Astrocyte of the spinal cord (primary cell): ENCODE results near the gene ELAVL1.
"Not testable (repeated sequence)": the region's sequence is repeated elsewhere in the genome, so short reads cannot be mapped to it uniquely, and the experiment has no call there.

Experiments
- DNase-seq: peaks from one replicate; pipeline ENCODE4 v3.0.0; 2011; ENCODE audit warnings: low read depth, low spot score
- H3K4me3 ChIP-seq: 2 replicates; pipeline ENCODE4 v1.5.1; 2011; ENCODE audit warnings: low read depth, mild to moderate bottlenecking, low read length, moderate library complexity
- CTCF ChIP-seq: IDR thresholded peaks from 2 replicates; pipeline ENCODE4 v1.5.1; 2012; ENCODE audit warnings: low read depth, mild to moderate bottlenecking, low read length, inconsistent platforms
- in situ Hi-C: cut with HindIII; loops from 2 replicates; pipeline ENCODE4 v1.10.0; 2017; ENCODE audit warnings: low sequenced_read_pairs

Gene ELAVL1

GRCh38 chr19:8044018-8044417 lies 38.6 kb upstream of the ELAVL1 start:
- DNase-seq: no peak
- no peak for TF ChIP-seq CTCF
- H3K4me3 ChIP-seq: no peak overlapping the region
- in situ Hi-C loops: no loop called here

GRCh38 chr19:8042900-8043299 lies 37.5 kb upstream of the ELAVL1 start:
- H3K4me3 ChIP-seq: no peak overlapping the region
- in situ Hi-C loops: no loop called here
- DNase-seq: no peak
- no peak for TF ChIP-seq CTCF

GRCh38 chr19:8041531-8041931 lies 36.1 kb upstream of the ELAVL1 start:
- in situ Hi-C loops: no loop called here

GRCh38 chr19:8039231-8039630 lies 33.8 kb upstream of the ELAVL1 start:
- DNase-seq: no peak
- in situ Hi-C loops: no loop called here
- no peak for TF ChIP-seq CTCF
- H3K4me3 ChIP-seq: no peak overlapping the region

More at GRCh38 chr19:8041531-8041931, 36.1 kb upstream of the ELAVL1 start:
- DNase-seq: no peak
- no peak for TF ChIP-seq CTCF
- H3K4me3 ChIP-seq: no peak overlapping the region

DNA sequence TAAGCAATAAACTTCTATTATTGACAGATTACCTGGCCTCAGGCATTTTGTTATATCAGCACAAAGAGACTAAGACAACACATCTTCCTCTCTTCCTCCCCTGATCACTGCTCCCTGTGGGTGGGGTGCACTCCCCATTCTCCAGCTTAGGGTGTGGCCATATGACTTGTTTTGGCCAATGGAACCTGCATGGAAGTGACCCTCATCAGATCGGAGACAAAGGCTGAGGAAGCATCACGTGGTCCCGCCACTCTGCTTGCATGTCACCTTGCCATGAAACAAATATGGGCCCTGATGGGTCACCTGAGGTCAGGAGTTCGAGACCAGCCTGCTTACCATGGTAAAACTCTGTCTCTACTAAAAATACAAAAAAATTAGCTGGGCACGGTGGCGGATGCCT lies 33.4 kb upstream of the ELAVL1 start:
- DNase-seq: no peak
- no peak overlapping the region for H3K4me3 ChIP-seq
- in situ Hi-C loops: no loop called here
- TF ChIP-seq CTCF: no peak

DNA sequence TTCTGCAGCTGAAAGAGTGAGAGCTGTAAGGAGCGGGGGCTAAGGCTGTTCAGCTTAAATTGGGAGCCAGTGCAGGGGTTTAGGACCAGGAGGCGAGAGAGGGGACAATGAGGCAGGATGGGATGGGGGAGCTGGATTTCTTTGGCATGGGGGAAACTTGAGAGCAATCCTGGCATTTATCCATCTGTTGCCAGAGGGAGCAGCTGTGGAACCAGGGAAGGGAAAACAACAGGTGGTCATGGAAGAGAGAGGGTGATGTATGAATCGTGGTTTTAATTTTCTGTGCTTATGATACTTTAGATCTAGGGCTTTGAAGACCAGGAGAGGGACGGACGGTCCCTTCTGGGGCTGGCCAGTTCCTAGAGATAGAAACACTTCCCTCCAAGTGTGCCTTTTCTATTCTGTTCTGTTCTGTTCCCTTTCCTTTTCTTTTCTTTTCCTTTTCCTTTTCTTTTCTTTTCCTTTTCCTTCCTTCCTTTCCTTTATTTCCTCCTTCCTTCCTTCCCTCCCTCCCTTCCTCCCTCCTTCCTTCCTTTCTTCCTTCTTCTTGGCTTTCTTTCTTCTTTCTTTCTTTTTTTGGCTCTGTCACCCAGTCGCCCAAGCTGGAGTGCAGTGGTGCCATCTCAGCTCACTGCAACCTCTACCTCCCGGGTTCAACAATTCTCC lies 31.1 kb upstream of the ELAVL1 start:
- in situ Hi-C loops: no loop called here
- no peak for DNase-seq
- TF ChIP-seq CTCF: no peak

GRCh38 chr19:8034178-8034525 lies 28.7 kb upstream of the ELAVL1 start:
- DNase-seq: no peak
- no peak overlapping the region for H3K4me3 ChIP-seq
- no peak for TF ChIP-seq CTCF
- in situ Hi-C loops: no loop called here

More for the DNA sequence above, 31.1 kb upstream of the ELAVL1 start:
- H3K4me3 ChIP-seq: no peak overlapping the region

- H3K4me3 ChIP-seq, in situ Hi-C loops, DNase-seq: not testable (repeated sequence)
These were observed 28.1 kb upstream of the ELAVL1 start for GRCh38 chr19:8033287-8034177.
